Sigmoid colon (tissue), 4 donors: Measurements from ENCODE around the gene SDK1.

Experiments used
- POLR2A ChIP-seq, 2 donors: fragments of 450-650 bp; IDR thresholded peaks; one replicate each; pipeline ENCODE4 v1.6.1; 2016; ENCODE audit warnings: antibody characterized with exemption in 2 of 2, mild to moderate bottlenecking in 2 of 2, moderate library complexity in 2 of 2
- POLR2AphosphoS5 ChIP-seq, 4 donors: sonication (generic); formaldehyde crosslinking; IDR thresholded peaks; one replicate each; pipeline ENCODE4 v1.6.1; 2017; ENCODE audit warnings: antibody characterized with exemption in 4 of 4
- TF ChIP-seq, protein P1 (sequence below), 4 experiments: fragments of 450-650 bp in 3 of 4; fragments of 200-600 bp in 1 of 4; IDR thresholded peaks; one replicate each; pipeline ENCODE4 v1.5.1; 2016 to 2019; ENCODE audit warnings: antibody characterized with exemption in 4 of 4, mild to moderate bottlenecking in 3 of 4, moderate library complexity in 2 of 4

DNA sequence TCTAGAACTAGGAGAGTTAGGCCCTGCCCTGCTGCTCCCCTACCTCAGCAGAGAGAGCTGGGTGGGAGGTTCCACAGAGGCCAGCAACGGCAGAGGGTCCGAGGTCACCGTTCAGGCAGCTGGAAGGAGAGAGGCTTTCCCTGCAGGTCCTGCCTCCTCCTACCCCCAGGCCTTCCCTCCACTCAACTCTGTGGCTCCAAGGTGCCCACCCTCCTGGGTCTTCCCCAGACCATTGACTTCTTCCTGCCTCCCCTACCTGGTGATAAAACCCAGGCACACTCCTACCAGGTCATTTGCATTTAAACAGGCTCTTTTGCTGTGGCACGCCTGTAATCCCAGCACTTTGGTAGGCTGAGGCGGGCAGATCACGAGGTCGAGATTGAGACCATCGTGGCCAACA is 865.8 kb downstream of the SDK1 start:
- TF ChIP-seq, protein P1, sequence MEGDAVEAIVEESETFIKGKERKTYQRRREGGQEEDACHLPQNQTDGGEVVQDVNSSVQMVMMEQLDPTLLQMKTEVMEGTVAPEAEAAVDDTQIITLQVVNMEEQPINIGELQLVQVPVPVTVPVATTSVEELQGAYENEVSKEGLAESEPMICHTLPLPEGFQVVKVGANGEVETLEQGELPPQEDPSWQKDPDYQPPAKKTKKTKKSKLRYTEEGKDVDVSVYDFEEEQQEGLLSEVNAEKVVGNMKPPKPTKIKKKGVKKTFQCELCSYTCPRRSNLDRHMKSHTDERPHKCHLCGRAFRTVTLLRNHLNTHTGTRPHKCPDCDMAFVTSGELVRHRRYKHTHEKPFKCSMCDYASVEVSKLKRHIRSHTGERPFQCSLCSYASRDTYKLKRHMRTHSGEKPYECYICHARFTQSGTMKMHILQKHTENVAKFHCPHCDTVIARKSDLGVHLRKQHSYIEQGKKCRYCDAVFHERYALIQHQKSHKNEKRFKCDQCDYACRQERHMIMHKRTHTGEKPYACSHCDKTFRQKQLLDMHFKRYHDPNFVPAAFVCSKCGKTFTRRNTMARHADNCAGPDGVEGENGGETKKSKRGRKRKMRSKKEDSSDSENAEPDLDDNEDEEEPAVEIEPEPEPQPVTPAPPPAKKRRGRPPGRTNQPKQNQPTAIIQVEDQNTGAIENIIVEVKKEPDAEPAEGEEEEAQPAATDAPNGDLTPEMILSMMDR (IDR thresholded peaks at IDR 0.05): no peak
- TF ChIP-seq POLR2A (IDR thresholded peaks at IDR 0.05): no peak
- TF ChIP-seq POLR2AphosphoS5 (IDR thresholded peaks at IDR 0.05): no peak
